Measurements from ENCODE around the gene GIGYF2. TPM values are rescaled to one million over a fixed set of nuclear protein-coding genes. Genes with fewer than 3 reads are reported as not detected.

The GIGYF2 gene
- total RNA-seq, 1 experiment from 2014 or later: 60.6 TPM

DNA sequence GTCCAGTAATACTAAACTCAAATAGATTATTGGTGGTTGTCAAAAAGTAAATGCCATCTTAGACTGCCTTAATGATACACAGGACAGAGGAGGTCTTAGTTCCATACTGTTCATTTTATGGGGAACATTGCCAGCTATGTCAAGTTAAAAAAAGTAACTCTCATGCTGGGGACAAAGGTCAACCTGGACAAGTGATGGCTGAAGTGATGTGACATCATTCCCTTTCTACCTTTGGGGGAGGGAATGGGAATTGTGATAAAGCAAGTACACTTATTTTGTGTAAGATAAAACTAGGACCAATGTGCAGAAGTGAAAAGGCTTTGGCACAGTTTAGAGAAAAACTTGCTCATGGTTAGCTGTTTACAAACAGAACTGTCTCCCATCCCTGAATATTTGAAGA, 148.9 kb downstream of the GIGYF2 start:
- H3K27ac ChIP-seq (ENCODE audit: low read depth, low read length): no peak overlapping the region
- no peak overlapping the region for H3K4me2 ChIP-seq (ENCODE audit: low read length)
- no peak for DNase-seq (ENCODE audit: low read depth, low spot score)
- peaks cover 32 to 37% of the 10 kb centered on the region in 2 experiments for H3K36me3 ChIP-seq (ENCODE audit: control insufficient read depth in 1 of 2, insufficient read depth in 2 of 2, low read length in 2 of 2)
- no peak overlapping the region for H3K9ac ChIP-seq (ENCODE audit: low read length)
- no peaks in the 10 kb centered on the region for H3K9me3 ChIP-seq (ENCODE audit: control insufficient read depth in 1 of 2, insufficient read depth in 1 of 2, low read depth in 1 of 2, low read length in 2 of 2)
- H2AFZ ChIP-seq (ENCODE audit: low read depth, low read length, poor library complexity, severe bottlenecking): no peak overlapping the region
- H3K4me1 ChIP-seq (ENCODE audit: control insufficient read depth in 1 of 2, insufficient read depth in 2 of 2, low read length in 2 of 2): peaks cover 0 to 4% of the 10 kb centered on the region in 2 experiments; a peak in 1 of 4 replicates
- ChIA-PET POLR2A (no interaction called here), RAD21 (ENCODE audit: low non-redundant PET in 1 of 2, low total read pairs in 2 of 2, uncharacterized antibody in 2 of 2, unreplicated experiment in 2 of 2) (no interaction called here), CTCF (no interaction called here)
- ATAC-seq: no peak
- intact Hi-C loops (cut with micrococcal nuclease): no loop called here
- H4K20me1 ChIP-seq (ENCODE audit: insufficient read depth): no peaks in the 10 kb centered on the region
- BruUV-seq (replicated peaks): no TSS peak
- no peaks in the 10 kb centered on the region for H3K27me3 ChIP-seq (ENCODE audit: insufficient read depth, low read length)
- no peak overlapping the region for H3K4me3 ChIP-seq (replicated peaks in 1 of 2; ENCODE audit: low read depth in 1 of 2, low read length in 2 of 2)
- no peak for TF ChIP-seq CBX3 (IDR thresholded peaks at IDR 0.05; ENCODE audit: low read depth)
- TF ChIP-seq ZFX (IDR thresholded peaks at IDR 0.05): no peak
- TF ChIP-seq RAD21 (IDR thresholded peaks at IDR 0.05; ENCODE audit: low read depth): no peak
- no peak for TF ChIP-seq MAX (IDR thresholded peaks at IDR 0.05)
- TF ChIP-seq, protein P1, sequence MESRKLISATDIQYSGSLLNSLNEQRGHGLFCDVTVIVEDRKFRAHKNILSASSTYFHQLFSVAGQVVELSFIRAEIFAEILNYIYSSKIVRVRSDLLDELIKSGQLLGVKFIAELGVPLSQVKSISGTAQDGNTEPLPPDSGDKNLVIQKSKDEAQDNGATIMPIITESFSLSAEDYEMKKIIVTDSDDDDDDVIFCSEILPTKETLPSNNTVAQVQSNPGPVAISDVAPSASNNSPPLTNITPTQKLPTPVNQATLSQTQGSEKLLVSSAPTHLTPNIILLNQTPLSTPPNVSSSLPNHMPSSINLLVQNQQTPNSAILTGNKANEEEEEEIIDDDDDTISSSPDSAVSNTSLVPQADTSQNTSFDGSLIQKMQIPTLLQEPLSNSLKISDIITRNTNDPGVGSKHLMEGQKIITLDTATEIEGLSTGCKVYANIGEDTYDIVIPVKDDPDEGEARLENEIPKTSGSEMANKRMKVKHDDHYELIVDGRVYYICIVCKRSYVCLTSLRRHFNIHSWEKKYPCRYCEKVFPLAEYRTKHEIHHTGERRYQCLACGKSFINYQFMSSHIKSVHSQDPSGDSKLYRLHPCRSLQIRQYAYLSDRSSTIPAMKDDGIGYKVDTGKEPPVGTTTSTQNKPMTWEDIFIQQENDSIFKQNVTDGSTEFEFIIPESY (IDR thresholded peaks at IDR 0.05; ENCODE audit: extremely low read depth, insufficient replicate concordance, low read length): no peak
- TF ChIP-seq EGR1 (IDR thresholded peaks at IDR 0.05; ENCODE audit: low read depth): no peak
- TF ChIP-seq FOSL1 (IDR thresholded peaks at IDR 0.05; ENCODE audit: low read depth): no peak
- no peak for TF ChIP-seq SIN3A (IDR thresholded peaks at IDR 0.05; ENCODE audit: low read depth)
- TF ChIP-seq EZH2 (IDR thresholded peaks at IDR 0.05): no peak
- no peak for TF ChIP-seq POLR2AphosphoS5 (IDR thresholded peaks at IDR 0.05; ENCODE audit: low read depth, low read length)
- no peak for TF ChIP-seq SRF (IDR thresholded peaks at IDR 0.05; ENCODE audit: low read depth)
- no peak for TF ChIP-seq TCF7L2 (IDR thresholded peaks at IDR 0.05; ENCODE audit: borderline replicate concordance, extremely low read depth, insufficient read depth, insufficient read length)
- TF ChIP-seq POLR2A (IDR thresholded peaks at IDR 0.05; ENCODE audit: borderline replicate concordance, extremely low read depth, insufficient read depth, insufficient read length): no peak
- TF ChIP-seq, protein P2, sequence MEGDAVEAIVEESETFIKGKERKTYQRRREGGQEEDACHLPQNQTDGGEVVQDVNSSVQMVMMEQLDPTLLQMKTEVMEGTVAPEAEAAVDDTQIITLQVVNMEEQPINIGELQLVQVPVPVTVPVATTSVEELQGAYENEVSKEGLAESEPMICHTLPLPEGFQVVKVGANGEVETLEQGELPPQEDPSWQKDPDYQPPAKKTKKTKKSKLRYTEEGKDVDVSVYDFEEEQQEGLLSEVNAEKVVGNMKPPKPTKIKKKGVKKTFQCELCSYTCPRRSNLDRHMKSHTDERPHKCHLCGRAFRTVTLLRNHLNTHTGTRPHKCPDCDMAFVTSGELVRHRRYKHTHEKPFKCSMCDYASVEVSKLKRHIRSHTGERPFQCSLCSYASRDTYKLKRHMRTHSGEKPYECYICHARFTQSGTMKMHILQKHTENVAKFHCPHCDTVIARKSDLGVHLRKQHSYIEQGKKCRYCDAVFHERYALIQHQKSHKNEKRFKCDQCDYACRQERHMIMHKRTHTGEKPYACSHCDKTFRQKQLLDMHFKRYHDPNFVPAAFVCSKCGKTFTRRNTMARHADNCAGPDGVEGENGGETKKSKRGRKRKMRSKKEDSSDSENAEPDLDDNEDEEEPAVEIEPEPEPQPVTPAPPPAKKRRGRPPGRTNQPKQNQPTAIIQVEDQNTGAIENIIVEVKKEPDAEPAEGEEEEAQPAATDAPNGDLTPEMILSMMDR (IDR thresholded peaks at IDR 0.05 in 2 of 3, conservative IDR thresholded peaks at IDR 0.05 in 1 of 3; ENCODE audit: borderline replicate concordance in 1 of 3, insufficient read depth in 1 of 3, low read depth in 2 of 3, low read length in 2 of 3): no peak
- no peaks in the 10 kb centered on the region for H3K9me2 ChIP-seq (ENCODE audit: insufficient read depth)
- no peaks in the 10 kb centered on the region for H3K79me2 ChIP-seq (ENCODE audit: insufficient read depth, low read length)

Data from HCT116 (cell line).